ENCODE results near the gene RFX4. TPM values are rescaled to one million over a fixed set of nuclear protein-coding genes. Genes with fewer than 3 reads are reported as not detected.

RFX4 gene
- total RNA-seq, 1 experiment from 2014 or later = not detected

DNA sequence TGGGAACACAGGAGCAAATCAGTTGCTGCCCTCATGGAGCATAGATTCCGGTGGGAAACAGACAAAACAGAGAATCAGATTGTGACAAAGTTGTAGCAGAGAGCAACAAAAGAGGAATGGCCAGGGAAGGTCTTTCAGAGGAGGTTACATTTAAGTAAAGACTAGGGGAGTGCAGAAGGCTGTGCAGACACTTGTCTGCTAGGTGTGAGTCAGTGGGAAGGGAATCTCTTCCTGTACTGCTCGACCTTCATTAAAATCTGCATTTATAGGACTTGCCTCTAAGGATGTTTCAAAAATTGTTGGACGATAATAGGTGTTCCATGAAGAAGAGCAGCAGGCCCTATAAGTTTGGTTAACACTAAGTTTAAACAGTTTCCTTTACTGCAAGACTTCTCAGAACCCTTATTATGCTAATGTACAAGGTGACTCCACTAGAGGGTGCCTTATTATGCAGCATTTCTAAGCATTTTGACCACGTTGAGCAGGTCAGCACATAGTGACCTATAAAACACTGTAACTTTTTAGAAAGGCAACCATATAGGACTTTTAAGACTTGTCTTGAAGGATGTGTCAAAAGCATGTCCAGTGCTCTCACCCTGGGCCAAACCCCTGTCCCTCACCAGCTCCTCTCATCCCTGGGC lies 99.9 kb downstream of the RFX4 start:
- TF ChIP-seq, protein P1, sequence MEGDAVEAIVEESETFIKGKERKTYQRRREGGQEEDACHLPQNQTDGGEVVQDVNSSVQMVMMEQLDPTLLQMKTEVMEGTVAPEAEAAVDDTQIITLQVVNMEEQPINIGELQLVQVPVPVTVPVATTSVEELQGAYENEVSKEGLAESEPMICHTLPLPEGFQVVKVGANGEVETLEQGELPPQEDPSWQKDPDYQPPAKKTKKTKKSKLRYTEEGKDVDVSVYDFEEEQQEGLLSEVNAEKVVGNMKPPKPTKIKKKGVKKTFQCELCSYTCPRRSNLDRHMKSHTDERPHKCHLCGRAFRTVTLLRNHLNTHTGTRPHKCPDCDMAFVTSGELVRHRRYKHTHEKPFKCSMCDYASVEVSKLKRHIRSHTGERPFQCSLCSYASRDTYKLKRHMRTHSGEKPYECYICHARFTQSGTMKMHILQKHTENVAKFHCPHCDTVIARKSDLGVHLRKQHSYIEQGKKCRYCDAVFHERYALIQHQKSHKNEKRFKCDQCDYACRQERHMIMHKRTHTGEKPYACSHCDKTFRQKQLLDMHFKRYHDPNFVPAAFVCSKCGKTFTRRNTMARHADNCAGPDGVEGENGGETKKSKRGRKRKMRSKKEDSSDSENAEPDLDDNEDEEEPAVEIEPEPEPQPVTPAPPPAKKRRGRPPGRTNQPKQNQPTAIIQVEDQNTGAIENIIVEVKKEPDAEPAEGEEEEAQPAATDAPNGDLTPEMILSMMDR (IDR thresholded peaks at IDR 0.05; ENCODE audit: unreplicated experiment) = peak; percentile 24
- CTCF ChIA-PET = interaction anchor here (0.7 kb wide), 1 partner anchor 734 kb away, joined by 3 read pairs; no protein-coding TSS in a partner anchor
- Mint-ChIP-seq H3K27me3 (ENCODE audit: unreplicated experiment) (no peaks in the 10 kb centered on the region), H3K36me3 (ENCODE audit: insufficient read depth, unreplicated experiment) (no peaks in the 10 kb centered on the region), H3K4me3 (ENCODE audit: low read depth, unreplicated experiment) (no peak overlapping the region), H3K27ac (ENCODE audit: unreplicated experiment) (no peak overlapping the region), H3K9me3 (ENCODE audit: low read depth, unreplicated experiment) (no peaks in the 10 kb centered on the region), H3K4me1 (ENCODE audit: low read depth, unreplicated experiment) (no peaks in the 10 kb centered on the region)
- DNase-seq = no peak
- intact Hi-C loops (cut with micrococcal nuclease; ENCODE audit: unreplicated experiment) = loop anchor here (2.0 kb wide), 1 partner anchor 158 kb away; no protein-coding TSS in a partner anchor
- no TSS peak for BruUV-seq (replicated peaks)

DNA sequence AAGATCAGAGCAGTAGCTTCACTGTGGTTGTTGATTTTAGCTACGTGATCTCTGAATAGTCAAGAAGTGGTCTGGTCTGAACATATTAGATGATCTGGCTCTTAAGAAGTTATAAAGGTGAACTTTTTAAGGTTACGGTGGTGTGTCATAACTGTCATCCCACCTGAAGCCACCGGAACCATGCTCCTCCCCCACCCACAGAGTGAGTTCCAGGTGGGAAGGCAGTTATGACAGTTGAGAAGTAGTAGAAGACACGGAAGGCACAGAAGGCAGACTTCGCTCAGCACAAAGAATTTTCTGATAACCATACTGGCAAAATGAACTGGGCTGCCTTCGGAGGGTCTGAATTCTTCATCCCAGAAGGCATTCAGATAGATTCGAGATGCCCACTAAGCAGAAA lies 101.7 kb downstream of the RFX4 start:
- no peaks in the 10 kb centered on the region for H3K27me3 Mint-ChIP-seq (ENCODE audit: unreplicated experiment)
- no peaks in the 10 kb centered on the region for H3K36me3 Mint-ChIP-seq (ENCODE audit: insufficient read depth, unreplicated experiment)
- intact Hi-C loops (cut with micrococcal nuclease; ENCODE audit: unreplicated experiment) = no loop called here
- DNase-seq = no peak
- BruUV-seq (replicated peaks) = no TSS peak
- TF ChIP-seq, protein P1 (IDR thresholded peaks at IDR 0.05; ENCODE audit: unreplicated experiment) = no peak
- no peaks in the 10 kb centered on the region for H3K9me3 Mint-ChIP-seq (ENCODE audit: low read depth, unreplicated experiment)
- H3K4me3 Mint-ChIP-seq (ENCODE audit: low read depth, unreplicated experiment) = no peak overlapping the region
- H3K27ac Mint-ChIP-seq (ENCODE audit: unreplicated experiment) = no peak overlapping the region
- H3K4me1 Mint-ChIP-seq (ENCODE audit: low read depth, unreplicated experiment) = no peaks in the 10 kb centered on the region
- CTCF ChIA-PET = no interaction called here

DNA sequence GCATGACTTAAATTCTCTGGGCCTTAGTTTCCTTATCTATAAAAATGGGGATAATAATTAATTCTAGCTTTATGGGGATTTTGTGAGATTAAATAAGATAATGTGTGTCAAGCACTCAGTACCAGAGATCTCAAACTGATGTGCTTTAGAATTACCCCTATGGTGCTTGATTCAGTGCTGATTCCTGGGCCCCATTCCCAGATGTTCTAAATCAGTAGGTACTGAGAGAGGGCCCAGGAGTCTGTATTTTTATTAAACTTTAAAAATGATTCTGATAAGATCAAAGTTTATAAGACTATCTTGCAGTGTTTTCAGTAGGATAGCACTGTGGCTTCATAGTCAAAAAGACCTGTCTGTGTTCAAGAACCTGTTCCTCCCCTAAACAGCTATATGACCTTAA lies 102.6 kb downstream of the RFX4 start:
- intact Hi-C loops (cut with micrococcal nuclease; ENCODE audit: unreplicated experiment) = no loop called here
- TF ChIP-seq, protein P1 (IDR thresholded peaks at IDR 0.05; ENCODE audit: unreplicated experiment) = no peak
- no peaks in the 10 kb centered on the region for H3K27me3 Mint-ChIP-seq (ENCODE audit: unreplicated experiment)
- H3K4me3 Mint-ChIP-seq (ENCODE audit: low read depth, unreplicated experiment) = no peak overlapping the region
- no peak for DNase-seq
- no peaks in the 10 kb centered on the region for H3K9me3 Mint-ChIP-seq (ENCODE audit: low read depth, unreplicated experiment)
- no peaks in the 10 kb centered on the region for H3K36me3 Mint-ChIP-seq (ENCODE audit: insufficient read depth, unreplicated experiment)
- no peaks in the 10 kb centered on the region for H3K4me1 Mint-ChIP-seq (ENCODE audit: low read depth, unreplicated experiment)
- CTCF ChIA-PET = no interaction called here
- no TSS peak for BruUV-seq (replicated peaks)
- H3K27ac Mint-ChIP-seq (ENCODE audit: unreplicated experiment) = no peak overlapping the region

DNA sequence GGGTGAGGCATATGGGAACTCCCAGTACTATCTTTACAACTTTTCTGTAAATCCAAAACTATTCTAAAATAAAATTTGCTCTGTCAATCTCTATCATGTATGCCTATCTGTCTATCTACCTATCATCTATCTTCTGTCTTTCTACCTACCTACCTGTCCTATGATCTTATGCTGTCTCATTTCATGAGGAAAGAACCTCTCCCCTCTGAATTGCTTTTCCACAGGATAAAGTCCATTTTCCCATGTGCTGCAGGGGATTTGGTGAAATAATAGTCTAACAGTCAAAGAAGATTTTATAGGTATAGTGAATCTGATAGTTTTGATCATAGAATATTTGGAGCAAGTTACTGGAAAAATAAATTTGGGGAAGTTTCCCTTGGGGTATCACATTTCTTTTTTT lies 104.9 kb downstream of the RFX4 start:
- DNase-seq = no peak
- no peak overlapping the region for H3K27ac Mint-ChIP-seq (ENCODE audit: unreplicated experiment)
- TF ChIP-seq, protein P1 (IDR thresholded peaks at IDR 0.05; ENCODE audit: unreplicated experiment) = no peak
- CTCF ChIA-PET = no interaction called here
- H3K4me1 Mint-ChIP-seq (ENCODE audit: low read depth, unreplicated experiment) = no peaks in the 10 kb centered on the region
- no peaks in the 10 kb centered on the region for H3K36me3 Mint-ChIP-seq (ENCODE audit: insufficient read depth, unreplicated experiment)
- no peaks in the 10 kb centered on the region for H3K9me3 Mint-ChIP-seq (ENCODE audit: low read depth, unreplicated experiment)
- no TSS peak for BruUV-seq (replicated peaks)
- H3K4me3 Mint-ChIP-seq (ENCODE audit: low read depth, unreplicated experiment) = no peak overlapping the region
- no peaks in the 10 kb centered on the region for H3K27me3 Mint-ChIP-seq (ENCODE audit: unreplicated experiment)
- intact Hi-C loops (cut with micrococcal nuclease; ENCODE audit: unreplicated experiment) = no loop called here

Measured in Calu3 (cell line).